ENCODE measurements around the gene DISP3. TPM values are rescaled to one million over a fixed set of nuclear protein-coding genes. Genes with fewer than 3 reads are reported as not detected.

The DISP3 gene
- total RNA-seq, 1 donor from 2014 or later = 0.42 TPM

GRCh38 chr1:11526071-11526895 is 47.3 kb downstream of the DISP3 start:
- intact Hi-C loops (cut with micrococcal nuclease) = no loop called here
- no peak for TF ChIP-seq CTCF (IDR thresholded peaks at IDR 0.05)
- H3K27me3 Mint-ChIP-seq = no peaks in the 10 kb centered on the region
- ChIA-PET POLR2A (no interaction called here), CTCF (no interaction called here)
- no peak for DNase-seq
- no peak for ATAC-seq (ENCODE audit: low read depth)
- H3K9me3 Mint-ChIP-seq = no peaks in the 10 kb centered on the region
- H3K27ac Mint-ChIP-seq = no peak overlapping the region
- no peaks in the 10 kb centered on the region for H3K4me1 Mint-ChIP-seq
- no peak overlapping the region for H3K4me3 Mint-ChIP-seq
- no peaks in the 10 kb centered on the region for H3K36me3 Mint-ChIP-seq (ENCODE audit: low read depth)

- TF ChIP-seq CTCF (IDR thresholded peaks at IDR 0.05) = no peak
- CTCF ChIA-PET = no interaction called here
- Mint-ChIP-seq H3K4me1 (no peaks in the 10 kb centered on the region), H3K36me3 (ENCODE audit: low read depth) (no peaks in the 10 kb centered on the region), H3K27ac (no peak overlapping the region), H3K4me3 (no peak overlapping the region), H3K27me3 (no peaks in the 10 kb centered on the region), H3K9me3 (no peaks in the 10 kb centered on the region)
- POLR2A ChIA-PET = no interaction called here
- DNase-seq (no peak), ATAC-seq (ENCODE audit: low read depth) (no peak)
- intact Hi-C loops (cut with micrococcal nuclease) = no loop called here
Observed at GRCh38 chr1:11527541-11528452, 48.8 kb downstream of the DISP3 start.

DNA sequence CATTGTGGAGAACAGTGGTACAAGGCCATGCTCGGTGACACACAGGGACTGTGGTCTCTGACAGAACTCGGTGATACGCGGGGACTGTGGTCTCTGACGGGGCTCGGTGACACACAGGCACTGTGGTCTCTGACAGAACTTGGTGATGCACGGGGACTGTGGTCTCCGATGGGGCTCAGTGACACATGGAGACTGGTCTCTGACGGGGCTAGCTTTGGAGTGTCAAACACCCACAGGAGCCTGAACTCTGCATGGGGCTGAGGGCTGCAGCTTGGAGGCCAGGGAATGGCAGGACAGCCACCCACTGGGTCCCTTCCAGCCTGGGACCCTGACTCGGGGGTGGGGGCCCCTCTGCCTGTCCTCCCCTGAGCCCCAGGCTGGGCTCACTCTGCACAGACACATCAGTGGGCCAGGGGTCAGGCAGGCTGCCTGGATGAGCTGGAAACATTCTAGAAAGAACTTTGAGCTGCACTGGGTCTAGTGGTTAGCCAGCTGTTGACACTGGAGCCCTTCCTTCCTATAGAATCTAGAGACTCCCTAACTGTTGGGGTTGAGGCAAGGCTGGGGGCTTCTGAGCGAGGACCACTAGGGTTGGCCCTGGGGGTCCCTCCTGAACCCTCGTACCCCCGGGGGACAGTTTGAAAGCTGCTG is 49.8 kb downstream of the DISP3 start:
- intact Hi-C loops (cut with micrococcal nuclease) = no loop called here
- Mint-ChIP-seq H3K9me3 (no peaks in the 10 kb centered on the region), H3K36me3 (ENCODE audit: low read depth) (no peaks in the 10 kb centered on the region), H3K4me3 (no peak overlapping the region), H3K4me1 (no peaks in the 10 kb centered on the region), H3K27ac (no peak overlapping the region), H3K27me3 (no peaks in the 10 kb centered on the region)
- ATAC-seq (ENCODE audit: low read depth) (no peak), DNase-seq (no peak)
- POLR2A ChIA-PET = no interaction called here
- TF ChIP-seq CTCF (IDR thresholded peaks at IDR 0.05) = no peak
- CTCF ChIA-PET = no interaction called here

DNA sequence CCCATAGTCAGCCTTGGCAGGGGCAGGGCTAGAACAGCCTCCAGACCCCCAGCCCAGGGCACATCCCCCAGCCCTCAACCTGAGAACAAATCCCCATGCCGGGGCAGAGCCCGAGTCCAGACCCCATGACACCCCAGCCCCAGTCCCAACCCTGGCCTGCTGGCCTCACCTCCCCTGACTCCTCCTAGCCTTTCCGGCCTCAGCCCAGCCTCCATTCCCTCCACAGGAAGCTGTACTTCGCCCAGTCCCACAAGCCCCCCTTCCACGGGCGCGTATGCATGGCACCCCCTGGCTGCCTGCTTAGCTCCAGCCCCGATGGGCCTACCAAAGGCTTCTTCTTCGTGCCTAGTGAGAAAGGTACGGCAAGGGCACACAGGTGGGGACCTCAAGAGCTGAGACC is 50.4 kb downstream of the DISP3 start:
- Mint-ChIP-seq H3K4me3 (no peak overlapping the region), H3K27me3 (no peaks in the 10 kb centered on the region), H3K9me3 (no peaks in the 10 kb centered on the region), H3K36me3 (ENCODE audit: low read depth) (no peaks in the 10 kb centered on the region), H3K27ac (no peak overlapping the region), H3K4me1 (no peaks in the 10 kb centered on the region)
- POLR2A ChIA-PET = no interaction called here
- CTCF ChIA-PET = no interaction called here
- ATAC-seq (ENCODE audit: low read depth) (no peak), DNase-seq (no peak)
- no peak for TF ChIP-seq CTCF (IDR thresholded peaks at IDR 0.05)
- intact Hi-C loops (cut with micrococcal nuclease) = no loop called here

Data from activated B cell treated with CpG ODN at 0.5 μM for 24 hours (primary cell).